Fibroblast of skin of right biceps (primary cell): ENCODE results near the gene TRHDE.
"Not testable (repeated sequence)": the region's sequence is repeated elsewhere in the genome, so short reads cannot be mapped to it uniquely, and the experiment has no call there.

ENCODE experiments used
- DNase-seq: peaks from one replicate; pipeline ENCODE4 v3.0.0-alpha.2; 2013

TRHDE gene

GRCh38 chr12:72673853-72674252 lies 401.7 kb downstream of the TRHDE start:
- no peak for DNase-seq

- DNase-seq, result no peak
Measured at GRCh38 chr12:72676556-72676955, 404.4 kb downstream of the TRHDE start.

- DNase-seq, result no peak
Measured at GRCh38 chr12:72677139-72677538, 405.0 kb downstream of the TRHDE start.

GRCh38 chr12:72677846-72678245 lies 405.7 kb downstream of the TRHDE start:
- no peak for DNase-seq

GRCh38 chr12:72679147-72679757 lies 407.1 kb downstream of the TRHDE start:
- DNase-seq, result no peak

- DNase-seq, result no peak
Measured at GRCh38 chr12:72681028-72681427, 408.9 kb downstream of the TRHDE start.

GRCh38 chr12:72684491-72684890 lies 412.3 kb downstream of the TRHDE start:
- DNase-seq, result no peak

GRCh38 chr12:72692338-72692737 lies 420.2 kb downstream of the TRHDE start:
- no peak for DNase-seq

- no peak for DNase-seq
Measured at GRCh38 chr12:72694193-72694592, 422.0 kb downstream of the TRHDE start.

GRCh38 chr12:72699362-72699761 lies 427.2 kb downstream of the TRHDE start:
- no peak for DNase-seq

- DNase-seq, result not testable (repeated sequence)
Measured at GRCh38 chr12:72712025-72712424, 439.9 kb downstream of the TRHDE start.

GRCh38 chr12:72716221-72716620 lies 444.1 kb downstream of the TRHDE start:
- DNase-seq, result no peak

- DNase-seq, result no peak
Measured at GRCh38 chr12:72717036-72717435, 444.9 kb downstream of the TRHDE start.
